Measurements from ENCODE around the gene SYK.

Gene SYK

DNA sequence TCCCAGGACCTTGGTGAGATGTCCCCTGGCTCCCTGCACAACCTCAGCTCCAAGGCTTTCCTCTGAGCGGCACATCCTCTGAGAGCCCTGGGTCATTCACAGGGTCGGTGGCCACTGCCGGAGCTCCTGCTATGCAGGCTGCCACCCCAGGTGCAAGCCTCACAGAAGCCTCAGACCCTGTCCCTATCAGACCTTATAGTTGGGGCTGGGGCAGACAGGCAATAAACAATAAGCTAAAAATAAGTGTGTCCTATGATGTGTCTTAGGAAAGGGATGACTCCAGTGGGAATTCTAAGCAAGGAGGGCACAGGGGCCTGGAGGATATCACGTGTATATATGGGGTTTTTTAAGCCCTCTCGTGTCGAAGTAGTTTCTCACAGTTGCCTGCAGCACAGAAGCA lies 91.3 kb downstream of the SYK start:
- no peaks in the 10 kb centered on the region for H3K79me2 ChIP-seq (ENCODE audit: control insufficient read depth, insufficient read depth, low read length, unreplicated experiment)
- no peaks in the 10 kb centered on the region for H3K4me1 ChIP-seq (ENCODE audit: control insufficient read depth, insufficient read depth, low read length, unreplicated experiment)
- H3K36me3 ChIP-seq (ENCODE audit: insufficient read depth, low read length) = no peaks in the 10 kb centered on the region
- no peak overlapping the region for H2AFZ ChIP-seq (ENCODE audit: low read length, unreplicated experiment)
- no peak overlapping the region for H3K27ac ChIP-seq (ENCODE audit: low read depth, low read length)
- H3K4me3 ChIP-seq (ENCODE audit: low read depth, low read length) = no peak overlapping the region
- peaks cover 47% of the 10 kb centered on the region for H3K27me3 ChIP-seq (ENCODE audit: insufficient read depth, low read length)

DNA sequence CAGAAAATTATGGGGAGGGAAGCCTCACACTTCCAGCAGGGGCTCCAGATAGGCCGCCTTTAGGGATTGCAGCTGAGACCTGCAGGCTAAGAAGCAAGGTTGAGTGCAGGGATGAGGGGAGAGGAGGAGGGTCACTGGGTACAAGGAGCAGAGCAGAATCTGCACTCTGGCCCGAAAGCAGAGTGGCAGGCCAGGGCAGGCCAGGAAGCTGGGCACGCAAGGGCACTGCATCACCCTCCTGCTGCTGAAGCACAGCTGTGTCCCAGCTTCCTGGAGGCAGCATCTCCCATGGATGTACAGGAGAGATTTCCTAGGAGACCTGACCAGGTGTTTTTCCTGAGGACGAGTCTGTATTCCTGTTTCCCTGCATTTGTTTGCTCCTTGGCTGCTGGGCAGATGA lies 92.1 kb downstream of the SYK start:
- Histone ChIP-seq H3K79me2 (ENCODE audit: control insufficient read depth, insufficient read depth, low read length, unreplicated experiment) (no peaks in the 10 kb centered on the region), H3K36me3 (ENCODE audit: insufficient read depth, low read length) (no peaks in the 10 kb centered on the region), H3K27ac (ENCODE audit: low read depth, low read length) (no peak overlapping the region), H3K27me3 (ENCODE audit: insufficient read depth, low read length) (peaks cover 47% of the 10 kb centered on the region), H3K4me1 (ENCODE audit: control insufficient read depth, insufficient read depth, low read length, unreplicated experiment) (no peaks in the 10 kb centered on the region), H3K4me3 (ENCODE audit: low read depth, low read length) (no peak overlapping the region), H2AFZ (ENCODE audit: low read length, unreplicated experiment) (no peak overlapping the region)

DNA sequence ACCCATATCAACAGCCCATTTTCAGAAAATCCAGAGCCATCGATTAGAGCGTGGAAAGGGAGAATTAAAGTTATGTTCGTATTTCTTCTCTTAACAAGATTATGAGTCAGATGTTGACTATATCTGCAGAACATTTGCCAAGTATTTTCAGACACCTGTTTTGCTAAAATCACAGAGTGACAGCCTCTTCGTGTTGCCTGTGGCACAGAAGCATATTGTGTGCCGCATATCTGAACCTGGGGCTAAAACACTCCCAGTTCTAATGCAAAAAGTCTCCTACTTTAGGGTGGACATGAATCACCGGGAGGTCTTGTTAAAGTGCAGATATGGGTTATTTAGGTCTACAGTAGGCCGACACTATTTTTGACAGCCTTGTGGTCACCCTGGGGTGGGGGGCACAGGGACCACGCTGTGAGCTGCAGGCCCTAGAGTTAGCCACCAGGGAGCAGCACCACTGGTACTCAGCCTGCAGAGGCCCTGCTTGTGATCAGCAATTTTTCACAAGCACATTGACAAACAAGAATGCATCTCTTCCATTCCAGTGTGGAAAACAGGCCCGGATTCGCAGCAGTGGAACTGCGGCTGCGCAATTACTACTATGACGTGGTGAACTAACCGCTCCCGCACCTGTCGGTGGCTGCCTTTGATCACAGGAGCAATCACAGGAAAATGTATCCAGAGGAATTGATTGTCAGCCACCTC lies 93.5 kb downstream of the SYK start:
- H3K27ac ChIP-seq (ENCODE audit: low read depth, low read length) = no peak overlapping the region
- H2AFZ ChIP-seq (ENCODE audit: low read length, unreplicated experiment) = no peak overlapping the region
- no peaks in the 10 kb centered on the region for H3K79me2 ChIP-seq (ENCODE audit: control insufficient read depth, insufficient read depth, low read length, unreplicated experiment)
- H3K36me3 ChIP-seq (ENCODE audit: insufficient read depth, low read length) = no peaks in the 10 kb centered on the region
- no peak overlapping the region for H3K4me3 ChIP-seq (ENCODE audit: low read depth, low read length)
- no peaks in the 10 kb centered on the region for H3K4me1 ChIP-seq (ENCODE audit: control insufficient read depth, insufficient read depth, low read length, unreplicated experiment)
- peaks cover 33% of the 10 kb centered on the region for H3K27me3 ChIP-seq (ENCODE audit: insufficient read depth, low read length)

DNA sequence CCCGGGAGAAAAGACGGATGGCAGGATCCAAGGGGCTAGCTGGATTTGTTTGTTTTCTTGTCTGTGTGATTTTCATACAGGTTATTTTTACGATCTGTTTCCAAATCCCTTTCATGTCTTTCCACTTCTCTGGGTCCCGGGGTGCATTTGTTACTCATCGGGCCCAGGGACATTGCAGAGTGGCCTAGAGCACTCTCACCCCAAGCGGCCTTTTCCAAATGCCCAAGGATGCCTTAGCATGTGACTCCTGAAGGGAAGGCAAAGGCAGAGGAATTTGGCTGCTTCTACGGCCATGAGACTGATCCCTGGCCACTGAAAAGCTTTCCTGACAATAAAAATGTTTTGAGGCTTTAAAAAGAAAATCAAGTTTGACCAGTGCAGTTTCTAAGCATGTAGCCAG lies 94.2 kb downstream of the SYK start:
- Histone ChIP-seq H3K4me1 (ENCODE audit: control insufficient read depth, insufficient read depth, low read length, unreplicated experiment) (no peaks in the 10 kb centered on the region), H3K79me2 (ENCODE audit: control insufficient read depth, insufficient read depth, low read length, unreplicated experiment) (no peaks in the 10 kb centered on the region), H3K27ac (ENCODE audit: low read depth, low read length) (no peak overlapping the region), H3K27me3 (ENCODE audit: insufficient read depth, low read length) (peaks cover 30% of the 10 kb centered on the region), H3K4me3 (ENCODE audit: low read depth, low read length) (no peak overlapping the region), H3K36me3 (ENCODE audit: insufficient read depth, low read length) (no peaks in the 10 kb centered on the region), H2AFZ (ENCODE audit: low read length, unreplicated experiment) (no peak overlapping the region)

DNA sequence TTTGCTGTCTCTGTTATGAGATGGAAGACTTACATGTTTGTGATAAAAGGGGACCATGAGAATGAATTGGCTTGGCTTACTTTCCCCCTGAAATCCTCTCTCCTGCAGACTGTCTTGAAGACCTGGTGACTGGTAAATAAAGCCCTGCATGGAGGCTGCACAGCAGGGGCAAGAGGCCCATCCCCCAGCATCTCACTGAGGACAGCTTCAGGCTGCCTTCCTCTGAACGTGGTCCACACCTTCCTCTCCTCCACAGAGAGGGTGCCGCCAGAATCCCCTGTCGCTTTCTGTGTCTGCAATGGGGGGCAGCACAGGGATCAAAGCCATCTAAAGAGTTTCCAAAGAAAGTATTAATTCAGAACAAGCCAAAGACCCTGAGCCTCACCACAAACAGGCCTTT lies 94.6 kb downstream of the SYK start:
- no peak overlapping the region for H3K27ac ChIP-seq (ENCODE audit: low read depth, low read length)
- H2AFZ ChIP-seq (ENCODE audit: low read length, unreplicated experiment) = no peak overlapping the region
- no peaks in the 10 kb centered on the region for H3K4me1 ChIP-seq (ENCODE audit: control insufficient read depth, insufficient read depth, low read length, unreplicated experiment)
- H3K27me3 ChIP-seq (ENCODE audit: insufficient read depth, low read length) = peaks cover 30% of the 10 kb centered on the region
- no peak overlapping the region for H3K4me3 ChIP-seq (ENCODE audit: low read depth, low read length)
- H3K79me2 ChIP-seq (ENCODE audit: control insufficient read depth, insufficient read depth, low read length, unreplicated experiment) = no peaks in the 10 kb centered on the region
- no peaks in the 10 kb centered on the region for H3K36me3 ChIP-seq (ENCODE audit: insufficient read depth, low read length)

DNA sequence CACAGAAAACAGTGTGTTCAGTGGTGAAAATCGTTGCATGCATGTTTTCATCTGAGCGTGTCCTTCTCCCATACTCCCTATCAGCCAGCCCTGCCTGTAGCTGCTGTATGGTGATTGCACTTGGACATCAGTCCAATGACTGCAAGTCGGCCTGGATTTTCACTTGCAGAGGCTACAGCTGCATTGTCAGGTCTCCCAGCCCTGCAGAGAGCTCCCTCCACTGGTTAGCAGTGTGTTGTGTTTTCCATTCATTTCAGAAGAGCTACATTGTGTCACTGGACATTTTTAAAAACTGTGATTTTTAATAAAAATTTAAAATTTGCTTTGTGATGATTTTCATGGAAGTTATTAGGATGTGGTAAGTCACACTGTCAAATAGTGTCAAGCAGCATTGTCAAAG lies 96.6 kb downstream of the SYK start:
- Histone ChIP-seq H3K27ac (ENCODE audit: low read depth, low read length) (no peak overlapping the region), H3K79me2 (ENCODE audit: control insufficient read depth, insufficient read depth, low read length, unreplicated experiment) (no peaks in the 10 kb centered on the region), H3K4me3 (ENCODE audit: low read depth, low read length) (no peak overlapping the region), H3K27me3 (ENCODE audit: insufficient read depth, low read length) (peaks cover 12% of the 10 kb centered on the region), H3K36me3 (ENCODE audit: insufficient read depth, low read length) (no peaks in the 10 kb centered on the region), H3K4me1 (ENCODE audit: control insufficient read depth, insufficient read depth, low read length, unreplicated experiment) (no peaks in the 10 kb centered on the region), H2AFZ (ENCODE audit: low read length, unreplicated experiment) (no peak overlapping the region)

DNA sequence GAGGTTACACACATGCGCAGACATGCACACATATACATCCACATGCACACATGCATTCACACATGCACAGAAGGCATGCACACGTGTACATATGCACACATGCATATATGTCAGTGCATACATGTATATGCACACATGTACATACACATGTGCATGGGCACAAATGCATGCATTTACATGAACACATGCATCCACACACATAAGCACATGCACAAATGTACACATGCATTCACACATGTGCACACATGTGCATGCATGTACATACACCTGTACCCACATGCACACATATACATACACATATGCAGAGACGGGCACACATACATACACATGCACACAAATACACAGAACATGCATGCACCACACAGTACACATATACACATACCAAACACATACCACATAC lies 97.7 kb downstream of the SYK start:
- no peak overlapping the region for H3K27ac ChIP-seq (ENCODE audit: low read depth, low read length)
- peaks cover 2% of the 10 kb centered on the region for H3K27me3 ChIP-seq (ENCODE audit: insufficient read depth, low read length)
- H3K36me3 ChIP-seq (ENCODE audit: insufficient read depth, low read length) = no peaks in the 10 kb centered on the region
- no peaks in the 10 kb centered on the region for H3K4me1 ChIP-seq (ENCODE audit: control insufficient read depth, insufficient read depth, low read length, unreplicated experiment)
- H3K79me2 ChIP-seq (ENCODE audit: control insufficient read depth, insufficient read depth, low read length, unreplicated experiment) = no peaks in the 10 kb centered on the region
- H3K4me3 ChIP-seq (ENCODE audit: low read depth, low read length) = no peak overlapping the region
- no peak overlapping the region for H2AFZ ChIP-seq (ENCODE audit: low read length, unreplicated experiment)

DNA sequence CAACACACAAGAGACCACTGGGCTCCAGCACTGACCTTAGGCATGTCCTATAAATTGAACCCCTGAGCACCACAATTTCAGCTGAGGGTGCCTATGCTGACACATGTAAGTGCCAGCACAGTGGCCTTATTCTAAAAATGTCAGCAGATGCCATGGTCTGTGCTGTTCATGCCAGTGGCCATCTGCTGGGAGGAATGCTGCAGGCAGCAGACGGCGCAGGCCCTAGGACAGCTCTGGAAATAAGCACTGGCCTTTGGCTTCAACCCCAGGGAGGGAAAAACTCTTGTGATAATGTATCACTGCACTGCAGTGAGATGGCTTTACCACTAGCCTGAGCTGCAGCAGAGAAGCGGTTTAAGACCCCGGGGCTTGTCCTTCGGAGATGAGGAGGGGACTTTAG lies 98.5 kb downstream of the SYK start:
- H3K4me1 ChIP-seq (ENCODE audit: control insufficient read depth, insufficient read depth, low read length, unreplicated experiment) = no peaks in the 10 kb centered on the region
- no peak overlapping the region for H3K27ac ChIP-seq (ENCODE audit: low read depth, low read length)
- H2AFZ ChIP-seq (ENCODE audit: low read length, unreplicated experiment) = no peak overlapping the region
- H3K4me3 ChIP-seq (ENCODE audit: low read depth, low read length) = no peak overlapping the region
- H3K79me2 ChIP-seq (ENCODE audit: control insufficient read depth, insufficient read depth, low read length, unreplicated experiment) = no peaks in the 10 kb centered on the region
- no peaks in the 10 kb centered on the region for H3K36me3 ChIP-seq (ENCODE audit: insufficient read depth, low read length)
- no peaks in the 10 kb centered on the region for H3K27me3 ChIP-seq (ENCODE audit: insufficient read depth, low read length)

DNA sequence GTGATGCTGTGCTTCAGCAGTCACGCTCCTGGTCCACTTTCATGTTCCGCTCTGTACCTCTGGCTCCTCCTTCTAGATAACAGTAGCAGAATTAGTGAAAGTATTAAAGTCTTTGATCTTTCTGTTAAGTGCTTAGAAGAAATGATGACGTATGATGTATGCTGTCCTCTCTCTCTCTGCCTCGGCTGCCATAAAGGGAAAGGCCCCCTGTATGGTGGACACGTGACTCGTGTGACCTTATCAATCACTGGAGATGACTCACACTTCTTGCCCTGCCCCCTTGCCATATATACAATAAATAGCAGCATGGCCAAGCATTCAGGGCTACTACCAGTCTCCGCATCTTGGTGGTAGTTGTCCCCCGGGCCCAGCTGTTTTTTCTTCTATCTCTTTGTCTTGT lies 100.3 kb downstream of the SYK start:
- no peak overlapping the region for H3K4me3 ChIP-seq (ENCODE audit: low read depth, low read length)
- no peak overlapping the region for H3K27ac ChIP-seq (ENCODE audit: low read depth, low read length)
- H3K4me1 ChIP-seq (ENCODE audit: control insufficient read depth, insufficient read depth, low read length, unreplicated experiment) = no peaks in the 10 kb centered on the region
- no peaks in the 10 kb centered on the region for H3K79me2 ChIP-seq (ENCODE audit: control insufficient read depth, insufficient read depth, low read length, unreplicated experiment)
- no peaks in the 10 kb centered on the region for H3K27me3 ChIP-seq (ENCODE audit: insufficient read depth, low read length)
- H3K36me3 ChIP-seq (ENCODE audit: insufficient read depth, low read length) = no peaks in the 10 kb centered on the region
- no peak overlapping the region for H2AFZ ChIP-seq (ENCODE audit: low read length, unreplicated experiment)

DNA sequence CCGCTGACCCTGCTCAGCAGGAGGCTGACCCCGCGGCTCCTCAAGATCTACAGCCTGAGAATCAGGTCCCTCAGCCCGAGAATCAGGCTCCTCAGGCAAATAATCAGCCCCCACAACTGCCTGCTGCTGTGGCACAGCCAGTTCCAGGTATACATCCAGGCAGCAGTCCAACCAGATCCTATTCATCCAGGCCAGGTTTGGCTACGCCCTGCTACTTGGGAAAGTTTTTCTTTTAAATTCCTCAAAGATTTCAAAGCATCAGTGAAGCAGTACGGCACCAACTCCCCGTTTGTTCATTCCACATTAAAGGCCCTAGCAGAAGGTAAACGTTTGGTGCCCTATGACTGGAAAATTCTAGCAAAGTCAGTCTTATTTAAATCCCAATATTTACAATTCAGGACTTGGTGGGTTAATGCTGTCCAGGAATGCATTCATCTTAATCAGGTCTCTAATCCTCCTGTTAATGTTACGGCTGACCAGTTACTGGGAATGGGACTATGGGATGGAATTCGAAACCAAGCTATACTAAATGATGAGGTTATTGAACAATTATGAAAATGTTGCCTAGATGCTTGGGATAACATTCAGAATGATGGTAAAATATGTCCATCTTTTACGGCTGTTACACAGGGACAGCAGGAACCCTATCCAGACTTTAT lies 102.3 kb downstream of the SYK start:
- Histone ChIP-seq H3K27me3 (ENCODE audit: insufficient read depth, low read length) (no peaks in the 10 kb centered on the region), H3K79me2 (ENCODE audit: control insufficient read depth, insufficient read depth, low read length, unreplicated experiment) (no peaks in the 10 kb centered on the region), H2AFZ (ENCODE audit: low read length, unreplicated experiment) (no peak overlapping the region), H3K36me3 (ENCODE audit: insufficient read depth, low read length) (no peaks in the 10 kb centered on the region), H3K27ac (ENCODE audit: low read depth, low read length) (no peak overlapping the region), H3K4me1 (ENCODE audit: control insufficient read depth, insufficient read depth, low read length, unreplicated experiment) (no peaks in the 10 kb centered on the region), H3K4me3 (ENCODE audit: low read depth, low read length) (no peak overlapping the region)

DNA sequence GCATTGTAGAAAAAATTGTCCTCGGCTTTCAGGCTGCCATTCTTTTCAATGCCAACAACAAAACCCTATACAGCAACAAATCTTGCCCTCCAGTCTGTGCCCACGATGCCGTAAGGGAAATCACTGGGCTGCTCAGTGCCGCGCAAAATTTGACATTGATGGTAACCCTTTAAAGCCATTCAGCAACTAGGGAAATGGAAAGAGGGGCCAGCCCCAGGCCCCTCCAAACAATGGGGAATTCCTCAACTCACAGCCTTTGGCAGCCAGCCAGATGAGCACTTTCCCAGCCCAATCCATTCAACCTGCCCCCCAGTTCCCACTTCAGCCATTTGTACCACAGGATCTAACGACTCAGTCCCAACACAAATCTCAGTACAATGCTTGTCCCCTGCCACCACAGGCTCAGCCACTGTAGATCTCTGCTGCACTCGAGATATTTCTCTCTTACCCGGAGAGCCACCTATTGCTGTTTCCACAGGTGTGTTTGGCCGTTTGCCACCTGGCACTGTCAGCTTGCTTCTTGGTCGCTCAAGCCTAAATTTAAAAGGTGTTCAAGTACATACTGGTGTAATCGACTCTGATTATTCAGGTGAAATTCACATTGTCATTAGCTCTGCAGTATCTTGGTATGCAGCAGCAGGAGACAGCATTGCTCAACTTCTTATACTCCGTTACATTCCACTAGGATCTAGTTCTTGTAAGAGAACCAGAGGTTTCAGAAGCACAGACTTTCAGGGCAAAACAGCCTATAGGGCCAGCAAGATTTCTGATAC lies 103.3 kb downstream of the SYK start:
- no peaks in the 10 kb centered on the region for H3K36me3 ChIP-seq (ENCODE audit: insufficient read depth, low read length)
- no peak overlapping the region for H3K27ac ChIP-seq (ENCODE audit: low read depth, low read length)
- H3K4me3 ChIP-seq (ENCODE audit: low read depth, low read length) = no peak overlapping the region
- no peaks in the 10 kb centered on the region for H3K79me2 ChIP-seq (ENCODE audit: control insufficient read depth, insufficient read depth, low read length, unreplicated experiment)
- H2AFZ ChIP-seq (ENCODE audit: low read length, unreplicated experiment) = no peak overlapping the region
- no peaks in the 10 kb centered on the region for H3K4me1 ChIP-seq (ENCODE audit: control insufficient read depth, insufficient read depth, low read length, unreplicated experiment)
- no peaks in the 10 kb centered on the region for H3K27me3 ChIP-seq (ENCODE audit: insufficient read depth, low read length)

Measured in ACC112 (cell line).